Anterior cingulate cortex (tissue), 58 donors: Measurements from ENCODE around the gene DVL1.

Source experiments
- DNase-seq, 58 donors: peaks; one replicate each; lab custom pipeline; 2025; lab: John Stamatoyannopoulos, UW

Gene DVL1

GRCh38 chr1:1343811-1344421 lies 5.3 kb downstream of the DVL1 start:
- no peak for DNase-seq

GRCh38 chr1:1342584-1343115 lies 6.6 kb downstream of the DVL1 start:
- no peak for DNase-seq

DNA sequence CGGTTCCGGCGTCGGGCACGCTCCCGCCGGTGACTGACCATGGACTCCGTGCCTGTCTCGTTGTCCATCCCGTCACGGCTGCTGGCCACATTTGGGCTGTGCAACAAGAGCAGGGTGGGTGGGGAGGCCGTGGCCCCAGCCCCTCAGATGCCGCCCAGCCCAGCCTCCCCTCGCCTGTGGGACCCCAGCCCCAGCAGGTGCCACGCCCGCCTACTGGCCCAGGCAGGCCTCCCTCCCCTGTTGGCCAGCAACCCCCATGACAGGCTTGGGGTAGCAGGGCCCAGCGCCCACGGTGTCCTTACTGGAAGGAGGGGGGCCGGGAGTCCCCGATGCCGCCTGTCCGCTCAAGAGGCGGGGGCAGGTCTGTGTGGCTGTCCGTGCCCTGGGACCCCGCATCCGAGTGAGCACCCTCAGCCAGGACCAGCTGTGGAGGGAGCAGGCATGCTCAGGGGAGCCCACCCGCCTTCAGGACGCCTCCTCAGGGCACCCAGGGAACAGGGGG lies 7.1 kb downstream of the DVL1 start:
- no peak for DNase-seq

- no peak for DNase-seq
Observed at GRCh38 chr1:1341549-1342021, 7.6 kb downstream of the DVL1 start.

DNA sequence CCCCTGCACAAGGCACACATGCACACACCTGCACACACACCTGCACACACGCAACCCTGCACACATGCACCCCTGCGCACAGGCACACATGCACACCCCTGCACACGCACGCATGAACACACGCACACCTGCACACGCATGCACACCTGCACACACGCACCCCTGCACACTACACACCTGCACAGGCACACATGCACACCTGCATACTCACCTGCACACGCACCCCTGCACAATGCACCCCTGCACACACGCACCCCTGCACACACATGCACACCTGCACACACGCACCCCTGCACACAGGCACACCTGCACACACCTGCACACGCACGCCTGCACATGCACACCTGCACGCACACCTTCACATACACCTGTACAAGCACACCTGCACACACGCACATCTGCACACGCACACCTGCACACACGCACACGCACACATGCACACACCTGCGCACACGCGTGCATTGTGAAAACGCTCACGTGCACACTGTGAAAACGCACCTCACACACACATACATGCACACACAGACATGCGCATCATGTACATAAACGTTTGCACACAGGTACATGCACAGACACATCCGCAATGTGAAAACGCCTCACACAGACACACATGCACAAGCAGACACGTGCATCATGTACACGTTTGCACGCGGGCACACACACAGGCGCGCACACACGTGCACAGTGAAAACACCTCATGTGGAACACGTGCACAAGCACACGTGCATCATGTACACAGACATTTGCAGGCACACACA lies 8.2 kb downstream of the DVL1 start:
- DNase-seq, result no peak

GRCh38 chr1:1340185-1340584 lies 9.0 kb downstream of the DVL1 start:
- DNase-seq, result peak in 1 of 58 donors; percentile 26

DNA sequence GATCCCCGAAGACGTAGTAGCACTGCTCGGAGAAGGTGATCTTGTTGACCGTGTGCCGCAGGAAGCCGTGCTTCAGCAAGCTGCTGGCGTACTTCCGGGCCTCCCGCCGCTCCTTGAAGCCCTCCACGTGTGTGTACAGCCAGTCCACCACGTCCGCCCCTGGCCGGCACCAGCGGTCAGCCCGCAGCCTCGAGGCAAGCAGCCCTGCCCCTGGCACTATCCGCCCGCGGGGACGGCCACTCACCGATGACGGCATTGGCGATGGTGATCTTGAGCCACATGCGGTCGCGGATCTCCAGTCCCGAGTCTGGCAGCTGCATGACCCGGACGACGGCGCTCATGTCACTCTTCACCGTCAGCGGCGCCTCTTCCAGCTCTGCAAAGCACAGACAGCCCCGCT lies 10.9 kb downstream of the DVL1 start:
- DNase-seq, result no peak

- no peak for DNase-seq
Observed at GRCh38 chr1:1337793-1338147, 11.4 kb downstream of the DVL1 start.

DNA sequence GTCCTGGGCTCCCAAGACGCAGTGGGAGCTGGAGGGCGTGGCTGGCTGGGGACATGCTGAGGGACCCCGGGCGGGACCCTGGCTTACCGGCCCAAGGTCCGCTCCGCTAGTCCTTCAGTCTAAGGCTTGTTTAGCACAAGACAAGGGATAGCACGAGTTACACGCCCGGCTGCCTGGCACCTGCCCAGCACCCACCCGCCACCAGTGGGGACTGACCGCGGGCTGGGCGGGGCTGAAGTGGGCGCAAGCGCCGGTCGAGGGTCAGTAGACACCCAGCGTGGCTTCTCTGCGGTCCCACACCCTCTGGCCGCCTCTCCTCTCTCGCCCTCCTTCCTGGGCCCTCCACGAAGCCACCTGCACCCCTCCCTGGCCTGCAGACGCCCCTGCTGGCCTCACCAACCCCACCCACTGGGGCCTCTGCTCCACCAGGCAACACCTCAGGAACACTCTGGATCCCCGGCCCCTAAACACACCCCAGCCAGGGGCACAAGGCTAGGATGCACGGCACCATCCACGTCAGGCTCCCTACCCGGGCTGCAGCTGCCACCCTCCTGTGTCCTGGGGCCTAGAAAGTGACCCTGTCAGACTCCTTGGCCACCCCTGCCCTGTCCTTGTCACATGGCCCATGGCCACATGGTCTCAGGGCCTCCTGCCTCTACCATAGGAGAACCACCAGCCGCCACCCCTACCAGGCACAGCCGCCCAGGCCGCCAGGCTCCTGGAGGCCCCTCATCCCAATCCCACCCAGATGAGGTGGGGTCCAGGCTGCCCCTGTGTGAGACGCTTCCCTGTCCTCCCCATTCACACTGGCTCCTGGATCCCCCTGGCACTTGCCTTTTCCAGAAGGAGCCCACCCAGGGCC lies 12.1 kb downstream of the DVL1 start:
- DNase-seq, result no peak

- no peak for DNase-seq
Observed at GRCh38 chr1:1336446-1336845, 12.8 kb downstream of the DVL1 start.

DNA sequence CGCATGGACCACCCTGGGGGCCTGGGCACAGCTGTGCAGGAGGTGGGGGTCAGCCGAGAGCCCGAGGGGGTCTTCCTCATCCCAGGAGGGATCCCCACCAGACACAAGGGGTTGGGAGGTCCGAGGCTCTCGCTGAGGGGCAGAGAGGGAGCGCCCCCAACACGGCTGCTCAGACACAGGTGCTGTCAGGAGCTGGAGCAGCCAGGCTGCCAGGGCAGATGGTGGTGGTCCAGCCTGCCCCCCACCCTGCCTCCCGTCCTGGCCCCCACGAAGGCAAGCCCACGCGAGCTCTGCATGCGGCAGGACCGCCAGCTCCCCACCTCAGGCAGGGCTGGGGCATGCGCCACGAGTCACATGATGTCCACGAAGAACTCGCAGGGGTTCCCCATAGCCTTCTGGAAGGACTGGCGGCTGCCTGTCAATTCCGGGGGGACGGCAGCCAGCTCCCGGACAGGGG lies 13.4 kb downstream of the DVL1 start:
- DNase-seq, result no peak

GRCh38 chr1:1335283-1335682 lies 13.9 kb downstream of the DVL1 start:
- no peak for DNase-seq

- no peak for DNase-seq
Observed at GRCh38 chr1:1334835-1335234, 14.4 kb downstream of the DVL1 start.

DNA sequence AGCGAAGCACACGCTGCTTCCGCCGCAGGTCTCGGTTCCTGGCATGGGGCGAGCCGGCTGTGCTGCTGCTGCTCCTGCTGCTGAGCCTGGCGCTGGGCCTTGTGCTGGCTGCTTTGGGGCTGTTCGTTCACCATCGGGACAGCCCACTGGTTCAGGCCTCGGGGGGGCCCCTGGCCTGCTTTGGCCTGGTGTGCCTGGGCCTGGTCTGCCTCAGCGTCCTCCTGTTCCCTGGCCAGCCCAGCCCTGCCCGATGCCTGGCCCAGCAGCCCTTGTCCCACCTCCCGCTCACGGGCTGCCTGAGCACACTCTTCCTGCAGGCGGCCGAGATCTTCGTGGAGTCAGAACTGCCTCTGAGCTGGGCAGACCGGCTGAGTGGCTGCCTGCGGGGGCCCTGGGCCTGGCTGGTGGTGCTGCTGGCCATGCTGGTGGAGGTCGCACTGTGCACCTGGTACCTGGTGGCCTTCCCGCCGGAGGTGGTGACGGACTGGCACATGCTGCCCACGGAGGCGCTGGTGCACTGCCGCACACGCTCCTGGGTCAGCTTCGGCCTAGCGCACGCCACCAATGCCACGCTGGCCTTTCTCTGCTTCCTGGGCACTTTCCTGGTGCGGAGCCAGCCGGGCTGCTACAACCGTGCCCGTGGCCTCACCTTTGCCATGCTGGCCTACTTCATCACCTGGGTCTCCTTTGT lies 15.5 kb downstream of the DVL1 start:
- DNase-seq, result peak in 1 of 58 donors; percentile 28

DNA sequence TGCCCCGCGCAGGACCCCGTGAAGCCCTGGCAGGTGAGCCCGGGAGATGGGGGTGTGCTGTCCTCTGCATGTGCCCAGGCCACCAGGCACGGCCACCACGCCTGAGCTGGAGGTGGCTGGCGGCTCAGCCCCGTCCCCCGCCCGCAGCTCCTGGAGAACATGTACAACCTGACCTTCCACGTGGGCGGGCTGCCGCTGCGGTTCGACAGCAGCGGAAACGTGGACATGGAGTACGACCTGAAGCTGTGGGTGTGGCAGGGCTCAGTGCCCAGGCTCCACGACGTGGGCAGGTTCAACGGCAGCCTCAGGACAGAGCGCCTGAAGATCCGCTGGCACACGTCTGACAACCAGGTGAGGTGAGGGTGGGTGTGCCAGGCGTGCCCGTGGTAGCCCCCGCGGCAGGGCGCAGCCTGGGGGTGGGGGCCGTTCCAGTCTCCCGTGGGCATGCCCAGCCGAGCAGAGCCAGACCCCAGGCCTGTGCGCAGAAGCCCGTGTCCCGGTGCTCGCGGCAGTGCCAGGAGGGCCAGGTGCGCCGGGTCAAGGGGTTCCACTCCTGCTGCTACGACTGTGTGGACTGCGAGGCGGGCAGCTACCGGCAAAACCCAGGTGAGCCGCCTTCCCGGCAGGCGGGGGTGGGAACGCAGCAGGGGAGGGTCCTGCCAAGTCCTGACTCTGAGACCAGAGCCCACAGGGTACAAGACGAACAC lies 16.3 kb downstream of the DVL1 start:
- peak in 1 of 58 donors; percentile 26 for DNase-seq

DNA sequence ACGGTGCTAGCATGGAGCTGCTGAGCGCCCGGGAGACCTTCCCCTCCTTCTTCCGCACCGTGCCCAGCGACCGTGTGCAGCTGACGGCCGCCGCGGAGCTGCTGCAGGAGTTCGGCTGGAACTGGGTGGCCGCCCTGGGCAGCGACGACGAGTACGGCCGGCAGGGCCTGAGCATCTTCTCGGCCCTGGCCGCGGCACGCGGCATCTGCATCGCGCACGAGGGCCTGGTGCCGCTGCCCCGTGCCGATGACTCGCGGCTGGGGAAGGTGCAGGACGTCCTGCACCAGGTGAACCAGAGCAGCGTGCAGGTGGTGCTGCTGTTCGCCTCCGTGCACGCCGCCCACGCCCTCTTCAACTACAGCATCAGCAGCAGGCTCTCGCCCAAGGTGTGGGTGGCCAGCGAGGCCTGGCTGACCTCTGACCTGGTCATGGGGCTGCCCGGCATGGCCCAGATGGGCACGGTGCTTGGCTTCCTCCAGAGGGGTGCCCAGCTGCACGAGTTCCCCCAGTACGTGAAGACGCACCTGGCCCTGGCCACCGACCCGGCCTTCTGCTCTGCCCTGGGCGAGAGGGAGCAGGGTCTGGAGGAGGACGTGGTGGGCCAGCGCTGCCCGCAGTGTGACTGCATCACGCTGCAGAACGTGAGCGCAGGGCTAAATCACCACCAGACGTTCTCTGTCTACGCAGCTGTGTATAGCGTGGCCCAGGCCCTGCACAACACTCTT lies 17.0 kb downstream of the DVL1 start:
- no peak for DNase-seq

DNA sequence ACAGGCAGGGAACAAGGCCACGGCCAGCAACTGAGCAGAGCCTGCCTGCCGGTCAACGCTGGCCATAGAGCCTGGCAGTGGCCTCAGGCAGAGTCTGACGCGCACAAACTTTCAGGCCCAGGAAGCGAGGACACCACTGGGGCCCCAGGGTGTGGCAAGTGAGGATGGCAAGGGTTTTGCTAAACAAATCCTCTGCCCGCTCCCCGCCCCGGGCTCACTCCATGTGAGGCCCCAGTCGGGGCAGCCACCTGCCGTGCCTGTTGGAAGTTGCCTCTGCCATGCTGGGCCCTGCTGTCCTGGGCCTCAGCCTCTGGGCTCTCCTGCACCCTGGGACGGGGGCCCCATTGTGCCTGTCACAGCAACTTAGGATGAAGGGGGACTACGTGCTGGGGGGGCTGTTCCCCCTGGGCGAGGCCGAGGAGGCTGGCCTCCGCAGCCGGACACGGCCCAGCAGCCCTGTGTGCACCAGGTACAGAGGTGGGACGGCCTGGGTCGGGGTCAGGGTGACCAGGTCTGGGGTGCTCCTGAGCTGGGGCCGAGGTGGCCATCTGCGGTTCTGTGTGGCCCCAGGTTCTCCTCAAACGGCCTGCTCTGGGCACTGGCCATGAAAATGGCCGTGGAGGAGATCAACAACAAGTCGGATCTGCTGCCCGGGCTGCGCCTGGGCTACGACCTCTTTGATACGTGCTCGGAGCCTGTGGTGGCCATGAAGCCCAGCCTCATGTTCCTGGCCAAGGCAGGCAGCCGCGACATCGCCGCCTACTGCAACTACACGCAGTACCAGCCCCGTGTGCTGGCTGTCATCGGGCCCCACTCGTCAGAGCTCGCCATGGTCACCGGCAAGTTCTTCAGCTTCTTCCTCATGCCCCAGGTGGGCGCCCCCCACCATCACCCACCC lies 17.9 kb downstream of the DVL1 start, which contains the start of gene TAS1R3:
TAS1R3 (plus strand) TSS at position 213 of the 898 bp plus-strand sequence; CDS start at position 279, 66 bp downstream.
- no peak for DNase-seq
